ENCODE results near the gene ZNF574. TPM values are rescaled to one million over a fixed set of nuclear protein-coding genes. Genes with fewer than 3 reads are reported as not detected.
"Not testable (repeated sequence)": the region's sequence is repeated elsewhere in the genome, so short reads cannot be mapped to it uniquely, and the experiment has no call there.

The ZNF574 gene
- total RNA-seq, 2 donors from 2014 or later: 8.3 to 9.1 TPM

GRCh38 chr19:42092350-42092749 lies 16.4 kb downstream of the ZNF574 start:
- no peak for DNase-seq

GRCh38 chr19:42093505-42093904 lies 17.5 kb downstream of the ZNF574 start:
- DNase-seq: no peak
- intact Hi-C loops (cut with DNase I): no loop called here
- no peak for ATAC-seq

More at GRCh38 chr19:42092350-42092749, 16.4 kb downstream of the ZNF574 start:
- intact Hi-C loops (cut with DNase I): no loop called here
- peak in 1 of 2 donors; percentile 56 for ATAC-seq

- intact Hi-C loops (cut with DNase I): no loop called here
- DNase-seq: no peak
Measured at GRCh38 chr19:42093926-42094325, 18.0 kb downstream of the ZNF574 start.

DNA sequence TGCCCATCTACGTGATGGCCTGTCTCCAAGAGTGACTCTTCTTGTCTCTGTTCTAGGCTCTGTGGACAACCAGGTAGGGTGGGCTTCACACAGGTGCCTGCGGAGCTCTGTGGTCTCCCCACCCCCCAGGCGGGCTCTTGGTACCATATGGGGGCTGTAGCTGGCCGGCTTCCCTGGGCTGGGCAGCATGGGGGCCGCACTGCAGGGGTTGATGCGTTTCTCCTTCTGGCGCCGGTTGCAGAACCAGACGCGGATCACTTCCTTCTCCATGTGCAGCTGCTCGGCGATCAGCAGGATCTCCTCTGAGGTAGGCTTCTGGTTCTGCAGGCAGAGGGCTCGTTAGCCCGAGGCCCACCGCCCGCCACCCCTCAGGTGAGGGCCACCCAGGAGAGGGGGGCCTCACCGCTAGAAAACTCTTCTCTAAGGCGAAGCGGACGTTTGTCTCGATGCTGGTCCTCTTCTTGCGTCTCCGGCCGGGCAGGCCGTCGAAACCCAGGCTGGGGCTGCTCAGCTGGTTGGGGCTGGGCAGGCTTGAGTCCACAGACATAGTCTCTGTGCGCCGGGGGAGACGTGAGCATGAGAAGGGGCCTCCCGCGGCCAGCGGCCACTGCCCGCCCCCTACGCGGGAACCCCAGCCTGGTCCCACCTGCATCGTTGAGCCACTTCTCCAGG lies 19.3 kb downstream of the ZNF574 start:
- intact Hi-C loops (cut with DNase I): no loop called here
- ATAC-seq (no peak), DNase-seq (no peak)

More at GRCh38 chr19:42093926-42094325, 18.0 kb downstream of the ZNF574 start:
- ATAC-seq: no peak

- peak in 1 of 2 donors; percentile 20 for ATAC-seq
Measured at GRCh38 chr19:42095814-42096230, 19.9 kb downstream of the ZNF574 start.

GRCh38 chr19:42096255-42096837 lies 20.4 kb downstream of the ZNF574 start:
- no peak for DNase-seq
- no peak for ATAC-seq
- intact Hi-C loops (cut with DNase I): no loop called here

More at GRCh38 chr19:42095814-42096230, 19.9 kb downstream of the ZNF574 start:
- intact Hi-C loops (cut with DNase I): no loop called here
- DNase-seq: no peak

GRCh38 chr19:42097461-42097860 lies 21.5 kb downstream of the ZNF574 start:
- DNase-seq (no peak), ATAC-seq (no peak)
- intact Hi-C loops (cut with DNase I): no loop called here

GRCh38 chr19:42098781-42099180 lies 22.8 kb downstream of the ZNF574 start:
- no peak for ATAC-seq
- intact Hi-C loops (cut with DNase I): no loop called here
- no peak for DNase-seq

DNA sequence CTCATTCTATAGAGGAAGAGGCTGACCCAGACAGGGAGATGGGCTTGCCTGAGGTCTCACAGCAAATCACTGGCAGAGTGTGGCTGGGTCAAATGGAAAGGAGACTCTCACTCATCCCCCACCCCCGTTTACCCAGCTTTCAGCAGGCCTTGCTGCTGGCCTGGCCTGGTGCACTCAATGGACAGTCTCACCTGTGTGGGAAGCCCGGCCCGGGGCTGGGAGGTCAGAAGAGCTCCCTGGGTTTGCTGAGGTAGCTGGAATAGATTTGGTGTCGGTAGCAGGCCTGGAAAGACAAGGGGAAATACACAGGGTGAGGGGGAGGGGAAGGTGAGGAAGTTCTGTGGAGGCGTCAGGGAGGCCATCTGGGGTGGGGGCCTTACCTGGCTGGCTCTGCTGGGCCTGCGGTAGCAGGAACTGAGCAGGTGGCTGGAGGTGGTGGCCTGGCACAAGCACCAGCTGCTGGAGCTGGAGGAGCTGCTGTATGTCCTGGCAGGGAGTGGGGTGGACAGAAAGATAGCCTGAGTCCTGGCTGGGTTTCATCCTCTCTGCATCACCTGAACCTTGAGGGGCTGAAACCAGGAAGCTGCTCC lies 23.5 kb downstream of the ZNF574 start:
- ATAC-seq (no peak), DNase-seq (no peak)
- intact Hi-C loops (cut with DNase I): no loop called here

DNA sequence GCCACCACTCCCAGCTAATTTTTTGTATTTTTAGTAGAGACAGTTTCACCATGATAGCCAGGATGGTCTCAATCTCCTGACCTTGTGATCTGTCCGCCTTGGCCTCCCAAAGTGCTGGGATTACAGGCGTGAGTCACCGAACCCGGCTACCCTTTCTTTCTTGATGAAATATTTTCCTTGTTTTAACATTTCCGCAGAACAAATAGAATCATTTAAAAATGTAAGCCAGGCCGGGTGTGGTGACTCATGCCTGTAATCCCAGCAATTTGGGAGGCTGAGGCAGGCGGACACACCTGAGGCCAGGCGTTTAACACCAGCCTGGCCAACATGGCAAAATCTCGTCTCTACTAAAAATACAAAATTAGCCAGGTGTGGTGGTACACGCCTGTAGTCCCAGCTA lies 24.3 kb downstream of the ZNF574 start:
- DNase-seq; intact Hi-C loops (cut with DNase I); ATAC-seq: not testable (repeated sequence)

DNA sequence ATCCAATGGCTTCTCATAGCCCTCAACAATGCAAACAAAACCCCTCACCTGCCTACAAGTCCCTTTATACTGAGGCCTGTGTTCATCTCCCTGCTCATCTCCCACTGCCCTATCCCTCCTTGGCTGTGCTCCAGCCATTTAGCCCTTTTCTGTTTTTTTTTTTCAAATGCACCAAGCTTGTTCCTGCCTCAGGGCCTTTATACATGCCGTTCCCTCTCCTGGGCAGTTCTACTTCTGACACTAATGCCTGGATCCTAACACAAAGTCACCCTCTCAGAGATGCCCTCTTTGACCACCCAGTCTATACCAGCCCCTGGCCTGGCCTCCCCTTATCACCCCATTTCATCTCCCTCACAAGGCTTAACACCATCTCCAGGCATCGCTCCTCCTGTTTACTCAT lies 26.9 kb downstream of the ZNF574 start:
- ATAC-seq (no peak), DNase-seq (no peak)
- intact Hi-C loops (cut with DNase I): no loop called here

DNA sequence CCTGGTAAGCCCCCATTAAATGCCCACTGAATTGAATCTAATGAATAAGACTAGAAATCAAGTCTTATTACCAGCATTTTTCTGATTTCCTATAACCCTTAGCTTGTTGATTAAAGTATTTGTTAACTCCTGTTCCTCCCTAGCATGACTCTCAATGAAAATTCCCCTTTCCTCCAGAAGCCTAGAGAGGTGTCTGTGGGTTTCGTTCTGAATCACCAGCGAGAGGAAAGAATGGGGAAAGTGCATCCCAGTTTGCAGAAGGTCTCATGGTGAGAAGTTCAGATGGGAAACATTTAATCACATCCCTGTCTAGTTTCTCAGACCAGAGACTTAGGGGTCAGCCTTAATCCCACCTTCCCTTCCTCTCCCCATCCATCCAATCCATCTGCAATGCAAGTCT lies 29.4 kb downstream of the ZNF574 start:
- ATAC-seq: no peak

DNA sequence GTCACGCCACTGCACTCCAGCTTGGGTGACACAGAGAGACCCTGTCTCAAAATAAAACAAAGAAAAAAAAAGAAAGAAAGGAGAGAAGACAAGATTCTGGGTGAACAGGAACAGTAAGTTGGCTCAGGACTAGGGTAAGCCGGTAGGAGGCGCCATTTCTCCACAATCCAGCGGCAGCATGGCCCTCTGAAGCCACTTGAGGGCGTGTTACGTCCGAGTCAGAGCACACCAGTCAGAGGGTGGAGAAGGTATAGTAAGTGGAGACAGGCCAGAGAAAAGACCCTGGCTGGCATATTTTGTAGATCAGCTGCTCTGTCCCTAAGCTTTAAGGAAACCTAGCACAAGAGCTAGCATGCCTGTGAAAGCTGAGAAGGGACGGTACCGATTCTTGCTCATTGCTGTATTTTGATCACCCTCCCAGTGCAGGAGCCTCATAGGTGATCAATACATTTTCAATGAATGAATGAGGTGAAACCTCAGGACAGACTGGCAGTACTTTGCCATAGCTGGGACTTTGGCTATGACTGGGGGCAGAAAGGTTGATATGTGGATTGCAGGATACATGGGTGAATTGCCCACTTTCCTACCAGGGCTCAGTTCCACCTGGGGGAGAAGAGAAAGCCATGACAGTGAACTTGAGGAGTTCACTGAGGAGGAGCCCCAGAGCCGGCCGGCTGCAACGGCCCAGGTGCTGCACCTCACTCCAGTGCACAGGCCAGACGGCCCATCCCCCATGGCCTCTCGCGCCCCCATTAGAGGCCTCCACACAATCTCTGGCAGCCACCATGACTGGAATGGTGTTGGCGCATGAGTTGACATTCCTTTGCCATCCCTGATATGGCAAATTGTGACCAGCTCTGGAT lies 32.8 kb downstream of the ZNF574 start:
- ATAC-seq (peak; percentile 78 to 81), DNase-seq (peak; percentile 83)
- intact Hi-C loops (cut with DNase I): loop anchor here in 1 of 2 donors (5.0 kb wide), 1 partner anchor 74 kb away; no protein-coding TSS in a partner anchor

More for the DNA sequence above, 29.4 kb downstream of the ZNF574 start:
- intact Hi-C loops (cut with DNase I): loop anchor here in 1 of 2 donors (5.0 kb wide), 1 partner anchor 77 kb away; no protein-coding TSS in a partner anchor
- no peak for DNase-seq

GRCh38 chr19:42109896-42110295 lies 33.9 kb downstream of the ZNF574 start:
- intact Hi-C loops (cut with DNase I): loop anchor here in 1 of 2 donors (5.0 kb wide), 1 partner anchor 72 kb away; no protein-coding TSS in a partner anchor
- ATAC-seq: no peak

GRCh38 chr19:42110658-42111057 lies 34.7 kb downstream of the ZNF574 start:
- no peak for ATAC-seq
- intact Hi-C loops (cut with DNase I): no loop called here
- DNase-seq: no peak

More at GRCh38 chr19:42109896-42110295, 33.9 kb downstream of the ZNF574 start:
- DNase-seq: no peak

DNA sequence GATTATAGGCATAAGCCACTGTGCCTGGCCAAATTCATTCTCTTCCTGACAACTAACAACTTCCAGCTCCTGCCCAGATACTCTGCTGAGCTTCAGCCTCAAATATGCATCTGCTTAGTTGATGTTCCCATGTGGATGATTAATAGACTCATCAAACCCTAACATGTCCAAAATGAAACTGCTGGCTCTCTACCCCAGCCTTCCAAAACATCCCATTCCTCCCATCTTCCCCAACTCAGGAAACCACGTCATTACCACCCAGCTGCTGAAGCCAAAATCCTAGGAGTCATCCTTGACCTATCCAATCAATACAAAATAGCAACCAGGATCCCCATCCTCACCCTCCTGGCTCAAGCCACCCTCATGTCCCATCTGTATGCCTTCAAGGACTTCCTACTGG lies 35.4 kb downstream of the ZNF574 start:
- intact Hi-C loops (cut with DNase I): no loop called here
- no peak for ATAC-seq

GRCh38 chr19:42111811-42112210 lies 35.8 kb downstream of the ZNF574 start:
- ATAC-seq: no peak
- intact Hi-C loops (cut with DNase I): no loop called here
- DNase-seq: no peak

More for the DNA sequence above, 35.4 kb downstream of the ZNF574 start:
- no peak for DNase-seq

DNA sequence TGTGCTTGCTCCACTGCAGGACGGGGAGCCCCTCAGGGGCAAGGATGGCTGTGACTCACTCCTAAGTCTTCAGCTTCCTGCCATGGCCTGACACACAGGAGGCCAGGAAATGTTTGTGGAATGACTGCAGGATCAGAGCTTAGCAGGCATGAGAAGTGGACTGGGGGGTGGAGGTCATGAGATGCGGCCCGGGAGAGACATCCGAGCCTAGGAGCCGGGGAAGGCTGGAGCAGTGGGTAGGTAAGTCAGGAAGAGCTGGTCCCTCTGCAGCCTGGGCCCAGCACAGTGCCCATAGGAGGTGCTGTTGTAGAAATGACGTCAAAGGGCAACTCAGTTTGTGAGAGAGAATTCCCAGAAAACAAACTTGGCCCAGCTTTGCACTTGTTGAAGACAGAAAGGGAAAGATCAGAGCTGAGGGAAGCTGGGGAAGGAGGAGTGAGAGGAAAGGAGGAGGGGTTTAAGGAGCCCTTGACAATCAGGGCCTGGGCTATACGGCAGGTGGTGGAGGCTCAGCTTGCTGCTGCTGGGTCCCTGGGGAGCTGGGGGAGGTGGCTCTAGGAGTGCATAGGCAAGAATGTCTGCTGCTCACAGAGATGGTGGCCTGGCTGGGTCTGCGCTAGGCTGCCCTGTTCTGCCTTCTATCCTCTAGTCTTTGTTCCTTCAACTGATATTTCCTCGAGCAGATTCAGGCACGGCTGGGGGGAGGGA lies 37.8 kb downstream of the ZNF574 start:
- ATAC-seq (peak in 1 of 2 donors; percentile 73), DNase-seq (no peak)
- intact Hi-C loops (cut with DNase I): no loop called here

GRCh38 chr19:42114412-42114811 lies 38.4 kb downstream of the ZNF574 start:
- intact Hi-C loops (cut with DNase I): no loop called here
- no peak for ATAC-seq
- no peak for DNase-seq

All from left cardiac atrium (tissue), 4 donors.